ENCODE data around the gene CACNA2D4. TPM values are rescaled to one million over a fixed set of nuclear protein-coding genes. Genes with fewer than 3 reads are reported as not detected.

The CACNA2D4 gene
- total RNA-seq, 1 donor from 2014 or later: 0.72 TPM

- DNase-seq (ENCODE audit: low spot score): peak; percentile 34
Observed at GRCh38 chr12:1919284-1919683, 832 bp upstream of the CACNA2D4 start.

GRCh38 chr12:1918884-1919236 is 408 bp upstream of the CACNA2D4 start:
- DNase-seq (ENCODE audit: low spot score): no peak

DNA sequence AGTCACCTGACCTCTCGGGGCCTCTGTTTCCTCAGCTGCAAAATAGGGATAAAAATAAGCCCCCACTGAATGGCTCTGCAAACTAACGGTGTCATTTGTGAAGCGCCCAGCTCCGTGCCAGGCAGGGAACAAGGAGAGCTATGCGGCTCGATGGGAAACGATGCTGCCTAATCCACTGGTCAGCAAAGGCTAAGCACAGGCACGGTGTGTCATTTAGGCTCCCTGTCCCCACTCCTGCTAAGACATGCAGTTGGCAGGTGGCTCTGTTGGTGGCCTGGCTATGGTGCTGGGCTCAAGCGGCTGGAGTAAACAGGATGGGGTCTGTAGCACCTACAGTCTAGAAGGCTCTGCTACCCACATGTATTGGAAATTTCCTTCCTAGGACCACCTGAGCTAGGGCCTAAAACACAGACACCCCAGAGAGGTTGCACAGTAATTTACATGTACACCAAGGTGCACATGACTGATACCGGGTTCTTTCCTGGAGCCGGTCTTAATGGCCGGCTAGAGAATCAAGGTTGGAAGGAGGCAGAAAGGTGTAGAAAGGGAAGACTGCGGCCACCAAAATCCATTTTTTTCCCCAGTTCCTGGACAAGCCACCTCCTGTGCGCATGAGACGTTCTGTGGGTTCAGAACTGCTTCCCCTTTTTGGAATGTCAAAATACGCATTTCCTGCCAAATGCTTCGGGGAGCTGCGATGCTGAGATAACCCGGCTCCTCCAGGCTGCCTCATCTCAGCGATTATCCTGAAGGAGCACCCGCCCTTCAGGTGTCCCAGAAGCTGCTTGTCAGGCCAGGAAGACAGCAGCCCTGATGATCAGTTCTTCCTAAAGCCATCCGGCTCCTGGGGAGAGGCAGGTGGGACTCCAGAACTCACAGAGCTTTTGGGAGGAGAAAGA is 1.0 kb downstream of the CACNA2D4 start:
- DNase-seq (ENCODE audit: low spot score): peak; percentile 56

- DNase-seq (ENCODE audit: low spot score): peak; percentile 83
Observed at GRCh38 chr12:1916371-1917171, 1.9 kb downstream of the CACNA2D4 start.

- no peak for DNase-seq (ENCODE audit: low spot score)
Observed at GRCh38 chr12:1915082-1915968, 3.1 kb downstream of the CACNA2D4 start.

DNA sequence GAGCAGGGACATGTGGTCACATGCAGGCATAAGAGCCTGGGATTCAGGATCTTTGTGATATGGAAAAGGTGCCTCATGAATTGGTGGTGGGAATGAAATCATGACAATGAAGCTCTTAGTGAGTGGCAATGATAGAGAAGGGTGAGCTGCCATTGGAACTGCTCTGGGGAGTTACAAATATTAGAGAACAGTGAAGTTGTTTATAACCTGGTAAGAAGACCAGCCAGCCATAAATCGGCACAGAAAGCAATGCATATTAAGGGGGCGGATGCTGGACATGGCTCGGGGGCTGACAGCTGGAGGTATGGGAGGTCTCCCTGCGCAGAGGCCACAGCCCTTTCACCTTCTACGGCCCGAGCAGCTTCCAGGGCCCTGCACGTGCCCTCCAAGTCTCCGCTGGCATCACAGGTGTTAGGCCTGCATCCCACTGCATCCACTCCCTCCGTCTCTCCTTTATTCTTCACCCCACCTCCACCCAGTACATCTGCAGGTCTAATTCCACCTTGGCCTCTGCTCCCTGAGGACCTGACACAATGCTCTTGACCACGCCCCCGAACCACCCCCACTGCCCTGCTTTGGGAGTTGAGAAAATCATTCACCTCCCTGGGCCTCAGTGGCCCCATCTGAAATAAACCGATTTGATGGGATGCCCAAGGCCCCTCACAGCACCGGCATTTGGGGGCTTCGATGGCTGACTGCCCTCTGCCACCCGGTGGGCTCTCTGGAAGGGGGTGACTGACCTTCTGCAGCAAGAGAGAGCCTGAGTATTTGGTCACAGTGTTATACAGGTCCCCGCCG is 4.1 kb downstream of the CACNA2D4 start:
- no peak for DNase-seq (ENCODE audit: low spot score)

DNA sequence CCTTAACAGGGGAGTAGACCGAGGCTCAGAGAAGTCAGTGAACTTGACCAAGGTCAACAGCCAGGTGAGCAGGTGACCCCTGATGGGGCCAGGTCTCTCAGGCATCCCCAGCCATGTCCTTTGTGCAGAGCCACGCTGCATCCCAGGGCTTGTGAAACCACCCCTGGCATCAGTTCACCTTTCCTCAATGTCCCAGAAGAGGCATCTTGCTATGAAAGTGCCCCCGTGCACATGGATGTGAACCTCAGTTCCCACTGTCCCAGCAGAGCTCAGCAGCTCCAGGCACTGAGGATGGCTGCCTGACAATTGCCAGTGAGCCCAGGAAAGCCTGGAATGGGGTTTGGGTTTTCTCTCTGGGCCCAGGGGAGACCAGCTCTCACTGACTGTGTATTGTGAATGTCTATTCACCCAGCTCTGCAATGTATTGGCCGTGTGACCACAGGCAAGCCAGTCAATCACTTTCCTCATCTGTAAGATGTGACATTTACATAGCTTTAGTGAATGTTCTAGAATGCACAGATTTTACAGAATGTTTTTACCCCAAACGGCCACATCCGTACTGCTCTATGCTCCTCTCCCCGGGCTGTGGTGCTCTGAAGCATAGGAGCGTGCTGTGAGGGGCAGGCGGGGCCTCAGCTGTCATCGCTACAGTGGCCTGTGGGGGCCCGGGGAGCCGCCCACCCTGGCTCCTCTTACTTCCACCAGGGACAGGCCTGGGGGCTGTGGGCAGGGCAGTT is 4.9 kb downstream of the CACNA2D4 start:
- DNase-seq (ENCODE audit: low spot score): no peak

DNA sequence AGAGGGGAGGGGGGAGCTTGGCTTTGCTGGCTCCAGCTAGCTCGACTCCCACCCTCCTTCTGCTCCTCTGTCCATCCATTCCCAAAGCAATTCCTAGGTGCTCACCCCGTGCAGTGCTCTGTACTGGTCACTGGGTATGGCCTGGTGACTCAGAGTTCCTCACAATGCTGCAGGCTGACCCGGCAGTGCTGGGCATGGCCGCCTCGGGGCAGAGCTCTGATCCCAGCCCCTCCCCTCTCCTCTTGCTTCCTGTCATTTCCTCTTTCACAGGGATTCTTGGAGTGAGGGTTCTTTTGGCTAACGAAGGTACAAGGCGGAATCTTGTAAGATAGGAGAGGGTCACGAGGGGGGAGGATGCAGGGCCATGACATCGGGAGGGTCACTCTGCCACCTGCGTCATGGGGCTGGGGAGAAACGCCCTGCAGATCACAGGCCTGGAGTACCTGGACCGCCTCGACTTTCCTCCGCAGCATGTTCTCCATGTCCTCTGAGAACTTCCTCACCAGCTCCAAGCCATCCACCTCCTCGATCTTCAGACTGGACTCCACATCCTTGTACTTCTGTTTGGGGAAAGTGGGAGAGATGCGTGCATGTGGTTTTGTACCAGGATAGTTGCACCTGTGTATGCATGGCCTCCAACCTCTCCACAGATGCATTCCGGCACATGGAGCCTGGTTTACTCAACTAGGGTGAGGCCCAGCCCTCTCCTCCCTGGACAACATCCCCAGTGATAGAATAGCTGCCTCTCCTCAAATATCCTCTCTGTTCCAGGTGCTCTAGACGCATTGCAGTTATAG is 5.7 kb downstream of the CACNA2D4 start:
- no peak for DNase-seq (ENCODE audit: low spot score)

DNA sequence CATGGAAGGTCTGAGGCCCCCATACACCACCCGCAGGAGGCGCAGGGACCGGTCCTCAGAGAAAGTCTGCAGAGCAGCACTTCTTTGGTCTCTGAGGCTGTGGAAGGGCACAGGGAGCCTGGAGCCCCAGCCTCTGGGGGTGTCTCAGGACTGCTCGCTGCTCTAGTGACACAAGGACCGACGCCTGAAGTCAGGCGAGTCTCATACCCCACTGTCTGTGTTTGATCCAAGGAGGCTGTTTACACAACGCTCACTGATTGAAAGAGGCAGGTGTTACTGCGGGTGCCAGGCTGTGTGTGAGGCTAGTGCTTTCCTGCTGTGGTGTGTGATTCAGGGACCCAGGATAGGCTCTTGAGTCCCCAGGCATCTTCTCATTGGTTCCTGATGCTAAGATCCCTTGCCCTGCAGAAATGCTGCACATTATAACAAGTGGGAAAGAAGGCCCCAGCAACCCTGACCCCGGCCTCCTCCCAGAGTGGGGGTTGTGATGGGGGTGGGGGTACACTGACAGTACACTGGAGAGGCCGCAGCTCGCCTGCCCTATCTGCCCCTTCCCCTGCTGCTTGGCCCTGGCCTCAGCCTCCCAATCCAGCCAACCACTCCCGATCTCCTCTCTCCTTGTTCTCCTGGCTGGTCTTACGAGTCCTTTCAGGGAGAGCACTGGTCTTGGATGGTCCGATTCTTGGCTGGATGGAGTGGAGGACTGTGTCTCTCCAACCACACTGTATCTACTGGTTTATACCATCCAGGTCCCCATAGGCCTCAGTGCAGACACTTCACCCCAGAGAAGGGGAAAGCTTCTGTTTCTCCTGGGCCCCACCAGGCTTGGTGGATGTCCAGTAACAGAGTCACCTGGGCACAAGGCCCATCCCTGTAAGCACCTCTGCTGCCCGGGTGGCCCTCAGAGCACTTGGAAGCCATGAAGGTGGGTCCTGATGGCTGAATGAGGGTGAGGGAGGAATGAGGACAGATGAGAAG is 6.6 kb downstream of the CACNA2D4 start:
- DNase-seq (ENCODE audit: low spot score): no peak

- no peak for DNase-seq (ENCODE audit: low spot score)
Observed at GRCh38 chr12:1910468-1910867, 8.0 kb downstream of the CACNA2D4 start.

- DNase-seq (ENCODE audit: low spot score): no peak
Observed at GRCh38 chr12:1908758-1909157, 9.7 kb downstream of the CACNA2D4 start.

GRCh38 chr12:1907652-1908611 is 10.5 kb downstream of the CACNA2D4 start:
- no peak for DNase-seq (ENCODE audit: low spot score)

DNA sequence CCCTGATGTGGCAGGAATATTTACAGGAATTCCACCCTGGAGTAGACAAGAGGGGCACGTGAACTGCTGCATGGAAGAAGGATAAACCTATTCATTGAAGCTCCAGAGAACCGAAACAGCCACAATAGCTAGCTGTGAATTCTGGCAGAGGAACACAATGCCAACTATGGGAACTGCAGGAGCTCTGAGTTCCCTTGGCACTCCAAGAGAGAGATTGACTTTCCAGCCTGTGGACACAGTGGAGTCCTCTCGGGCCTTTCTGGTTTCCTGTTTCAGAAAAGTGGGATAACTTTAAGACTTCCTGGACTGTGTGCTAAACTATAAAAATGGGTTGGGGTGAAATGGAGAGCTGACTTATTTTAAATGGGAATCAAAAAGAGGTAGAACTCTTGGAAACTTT is 11.9 kb downstream of the CACNA2D4 start:
- DNase-seq (ENCODE audit: low spot score): no peak

- DNase-seq (ENCODE audit: low spot score): no peak
Observed at GRCh38 chr12:1904875-1905274, 13.6 kb downstream of the CACNA2D4 start.

- no peak for DNase-seq (ENCODE audit: low spot score)
Observed at GRCh38 chr12:1896964-1897363, 21.5 kb downstream of the CACNA2D4 start.

DNA sequence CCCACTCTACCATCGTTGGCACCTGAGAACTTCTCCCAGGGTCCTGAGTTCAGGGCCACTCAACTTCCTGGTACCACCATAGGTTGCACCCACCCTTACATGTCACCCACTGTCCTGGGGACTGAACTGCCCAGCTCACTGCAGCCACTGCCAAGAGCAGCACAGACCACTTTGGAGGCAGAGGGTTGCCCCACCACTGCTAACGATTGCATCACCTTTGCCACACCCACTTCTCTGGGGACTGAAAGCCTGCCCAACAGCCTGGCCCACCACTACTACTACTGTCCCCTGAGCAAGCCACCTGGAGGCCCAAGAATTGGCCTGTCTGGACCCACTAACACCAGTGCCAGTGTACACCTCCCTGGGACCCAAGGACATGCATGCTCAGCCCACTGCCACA is 27.6 kb downstream of the CACNA2D4 start:
- no peak for DNase-seq (ENCODE audit: low spot score)

DNA sequence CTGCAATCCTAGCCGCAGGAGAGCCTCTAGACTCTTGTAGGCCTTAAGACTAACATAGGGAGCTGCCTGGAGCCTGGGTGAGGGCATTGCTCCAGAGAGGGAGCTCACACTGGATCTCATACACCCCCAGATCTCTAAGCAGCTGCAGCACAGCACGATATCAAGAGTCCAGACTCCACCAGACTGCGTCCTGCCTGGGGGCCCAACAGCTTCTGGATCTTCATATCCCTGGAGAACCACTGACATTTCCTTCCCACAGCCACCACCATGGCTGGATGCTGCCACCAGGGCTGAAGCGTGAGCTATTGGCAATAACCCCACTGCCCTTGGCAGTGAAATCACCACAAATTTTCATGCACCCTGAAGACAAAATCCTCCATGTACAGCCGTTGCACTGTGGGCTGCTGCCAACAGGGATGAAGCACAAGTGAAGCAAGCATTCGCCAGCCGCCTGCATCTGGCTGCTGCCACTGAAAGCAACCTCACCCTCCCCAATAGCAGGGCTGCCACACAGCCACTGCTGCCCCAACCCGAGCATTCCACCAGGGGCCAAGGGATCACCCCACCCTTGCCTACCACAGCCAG is 28.2 kb downstream of the CACNA2D4 start:
- no peak for DNase-seq (ENCODE audit: low spot score)

All from umbilical cord (tissue), 2 donors.